Prostate gland (tissue), 2 donors: ENCODE results near the gene NTNG2. TPM values are rescaled to one million over a fixed set of nuclear protein-coding genes. Genes with fewer than 3 reads are reported as not detected.

ENCODE experiments used
- DNase-seq: peaks from one replicate; pipeline ENCODE4 v3.0.0-alpha.2; 2019; ENCODE audit warnings: low spot score
- H3K27ac ChIP-seq, 2 donors: fragments of 200-600 bp; sonication (generic); 2 replicates each; pipeline ENCODE4 v1.5.1; 2017 to 2019
- H3K27me3 ChIP-seq: fragments of 200-600 bp; sonication (generic); replicated peaks from 2 replicates; pipeline ENCODE4 v1.5.1; 2019; ENCODE audit not compliant: insufficient read depth
- H3K36me3 ChIP-seq, 2 donors: fragments of 200-600 bp; sonication (generic); 1 replicate in 1 of 2; 2 replicates in 1 of 2; pipeline versions ENCODE4 v1.5.1 to v1.8.1; 2017 to 2019
- H3K4me1 ChIP-seq: fragments of 200-600 bp; sonication (generic); replicated peaks from 2 replicates; pipeline ENCODE4 v1.5.1; 2019
- H3K4me3 ChIP-seq, 2 donors: fragments of 200-600 bp; sonication (generic); 2 replicates each; pipeline ENCODE4 v1.5.1; 2017 to 2019
- H3K9me3 ChIP-seq: fragments of 200-600 bp; sonication (generic); 2 replicates; pipeline ENCODE4 v1.5.1; 2017
- CTCF ChIP-seq, 4 experiments: fragments of 200-600 bp in 2 of 4; fragments of 450-650 bp in 2 of 4; sonication (generic) in 2 of 4; IDR thresholded peaks; 1 replicate in 3 of 4; 2 replicates in 1 of 4; pipeline ENCODE4 v1.5.1; 2016 to 2019; ENCODE audit warnings: antibody characterized with exemption in 4 of 4, mild to moderate bottlenecking in 2 of 4, moderate library complexity in 2 of 4
- POLR2A ChIP-seq: fragments of 450-650 bp; IDR thresholded peaks from one replicate; pipeline ENCODE4 v1.6.1; 2016; ENCODE audit warnings: antibody characterized with exemption, mild to moderate bottlenecking
- POLR2AphosphoS5 ChIP-seq: sonication (generic); formaldehyde crosslinking; IDR thresholded peaks from one replicate; pipeline ENCODE4 v1.6.1; 2017; ENCODE audit warnings: antibody characterized with exemption
- WGBS: methylation state at CpG from one replicate; pipeline ENCODE4 v1.1.5; 2018; 5-methylcytosine and 5-hydroxymethylcytosine counted together
- intact Hi-C: fragments of 100-400 bp; cut with DNase I; formaldehyde crosslinking; loops from one replicate; pipeline ENCODE4 v1.14.2; 2022
- total RNA-seq, 2 donors: library from RNA; depleted of rRNA; stranded (reverse); fragments of >200 nt; gene quantifications; one replicate each; pipeline ENCODE4 v1.1.0, GENCODE V29; 2016

NTNG2 gene
- total RNA-seq, 2 donors from 2014 or later = 12.7 to 37.4 TPM

DNA sequence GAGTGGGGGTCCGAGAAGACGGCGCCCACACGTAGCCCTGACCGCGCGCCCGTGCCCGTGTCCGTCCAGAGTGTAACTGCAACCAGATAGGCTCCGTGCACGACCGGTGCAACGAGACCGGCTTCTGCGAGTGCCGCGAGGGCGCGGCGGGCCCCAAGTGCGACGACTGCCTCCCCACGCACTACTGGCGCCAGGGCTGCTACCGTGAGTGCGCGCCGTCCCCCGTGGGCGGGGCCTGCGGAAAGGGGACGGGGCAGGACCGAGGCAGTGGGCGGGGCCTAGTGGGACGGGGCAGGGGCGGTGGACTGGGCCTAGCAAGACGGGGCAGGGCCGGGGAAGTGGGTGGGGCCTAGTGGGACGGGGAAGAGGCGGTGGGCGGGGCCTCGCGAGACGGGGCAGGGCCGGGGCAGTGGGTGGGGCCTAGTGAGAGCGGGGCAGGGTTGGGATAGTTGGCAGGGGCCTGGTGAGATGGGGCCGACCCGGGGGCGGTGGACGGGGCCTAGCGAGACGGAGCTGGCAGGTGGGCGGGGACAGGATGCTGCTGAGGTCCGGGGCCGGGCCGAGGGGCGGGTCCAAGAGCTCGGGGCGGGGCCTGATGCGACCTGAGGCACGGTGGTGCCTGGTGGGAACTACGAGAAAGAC is 79.1 kb downstream of the NTNG2 start:
- Histone ChIP-seq H3K4me3 (peak overlapping the region; percentile 62 to 65), H3K4me1 (no peaks in the 10 kb centered on the region), H3K36me3 (no peaks in the 10 kb centered on the region), H3K9me3 (no peaks in the 10 kb centered on the region), H3K27ac (peak overlapping the region; percentile 45 to 54), H3K27me3 (no peaks in the 10 kb centered on the region)
- TF ChIP-seq CTCF (IDR thresholded peaks at IDR 0.05) (no peak), POLR2A (peak; percentile 77), POLR2AphosphoS5 (peak; percentile 47)
- intact Hi-C loops = no loop called here
- WGBS = 3% methylated on average over 62 of the region's 63 CpGs
- peak; percentile 97 for DNase-seq

DNA sequence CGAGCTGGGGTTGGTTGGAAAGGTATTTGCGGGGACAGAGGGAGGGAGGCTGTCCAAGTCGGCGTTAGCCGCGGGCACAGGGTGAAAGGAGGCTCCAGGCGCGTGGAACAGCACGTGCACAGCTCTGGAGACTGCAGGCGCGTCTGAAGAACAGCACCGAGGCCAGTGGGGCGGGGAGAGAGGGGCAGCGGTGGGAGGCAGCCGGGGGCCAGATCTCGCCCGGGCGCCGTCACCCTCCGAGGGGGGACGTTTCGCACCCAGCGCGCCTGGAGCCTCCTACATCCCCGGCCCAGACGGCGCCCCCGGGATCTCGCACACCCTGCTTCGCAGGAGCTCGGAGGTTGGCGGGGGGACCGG is 79.6 kb downstream of the NTNG2 start:
- Histone ChIP-seq H3K4me3 (peak overlapping the region; percentile 62 to 65), H3K36me3 (no peaks in the 10 kb centered on the region), H3K27ac (peak overlapping the region; percentile 45 to 54), H3K4me1 (no peaks in the 10 kb centered on the region), H3K9me3 (no peaks in the 10 kb centered on the region), H3K27me3 (no peaks in the 10 kb centered on the region)
- intact Hi-C loops = no loop called here
- WGBS = 0% methylated on average over 15 of the region's 33 CpGs
- DNase-seq = no peak
- TF ChIP-seq POLR2A (peak; percentile 65), POLR2AphosphoS5 (peak; percentile 3), CTCF (IDR thresholded peaks at IDR 0.05) (peak in 1 of 4 experiments; percentile 11)

- WGBS = 1% methylated on average over 76 of the region's 81 CpGs
- DNase-seq = no peak
- H3K4me3 ChIP-seq = peak overlapping the region; percentile 62 to 65
- TF ChIP-seq CTCF (IDR thresholded peaks at IDR 0.05) (no peak), POLR2AphosphoS5 (no peak), POLR2A (no peak)
- H3K4me1 ChIP-seq = no peaks in the 10 kb centered on the region
- H3K27me3 ChIP-seq = no peaks in the 10 kb centered on the region
- intact Hi-C loops = no loop called here
- no peaks in the 10 kb centered on the region for H3K9me3 ChIP-seq
- H3K27ac ChIP-seq = peak overlapping the region; percentile 45 to 66
- no peaks in the 10 kb centered on the region for H3K36me3 ChIP-seq
Measured at GRCh38 chr9:132241840-132242620, 80.2 kb downstream of the NTNG2 start.

GRCh38 chr9:132242621-132243155 is 80.8 kb downstream of the NTNG2 start:
- no peaks in the 10 kb centered on the region for H3K4me1 ChIP-seq
- 19% methylated on average over 18 of the region's 18 CpGs for WGBS
- peak overlapping the region; percentile 62 to 65 for H3K4me3 ChIP-seq
- H3K36me3 ChIP-seq = no peaks in the 10 kb centered on the region
- DNase-seq = no peak
- intact Hi-C loops = no loop called here
- H3K27ac ChIP-seq = peak overlapping the region; percentile 45 to 66
- no peaks in the 10 kb centered on the region for H3K9me3 ChIP-seq
- TF ChIP-seq POLR2AphosphoS5 = no peak
- TF ChIP-seq CTCF (IDR thresholded peaks at IDR 0.05) = no peak
- TF ChIP-seq POLR2A = no peak
- no peaks in the 10 kb centered on the region for H3K27me3 ChIP-seq
